22Rv1 (cell line): ENCODE data around the gene GATA2.

Experiments
- CTCF ChIP-seq: fragments of 450-650 bp; IDR thresholded peaks from 2 replicates; pipeline ENCODE4 v1.5.1; 2017; ENCODE audit warnings: mild to moderate bottlenecking
- ZFX ChIP-seq: fragments of 450-650 bp; IDR thresholded peaks from 2 replicates; pipeline ENCODE4 v1.6.1; 2017; ENCODE audit warnings: antibody characterized with exemption, borderline replicate concordance

DNA sequence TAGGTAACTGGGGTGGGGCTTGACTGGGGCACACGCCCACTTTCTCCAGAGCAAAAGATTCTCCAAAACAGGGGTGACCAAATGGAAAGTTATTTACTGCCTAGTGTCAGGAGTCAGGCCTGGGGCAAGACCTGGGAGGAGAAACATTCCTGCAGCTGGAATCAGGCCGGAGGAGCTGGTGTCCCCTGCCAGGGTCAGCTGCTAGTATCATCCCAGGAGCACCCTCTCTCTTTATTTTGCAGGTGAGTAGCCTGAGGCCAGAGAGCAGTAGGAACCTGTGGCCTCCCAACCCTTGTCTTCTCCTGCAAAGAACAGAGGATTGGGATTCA lies 59.2 kb downstream of the GATA2 start:
- no peak for TF ChIP-seq CTCF
- no peak for TF ChIP-seq ZFX
